ENCODE results near the gene SCP2. TPM values are rescaled to one million over a fixed set of nuclear protein-coding genes. Genes with fewer than 3 reads are reported as not detected.

Gene SCP2
- total RNA-seq, 1 experiment from 2014 or later: 97.5 TPM

GRCh38 chr1:52952112-52952511, 25.0 kb downstream of the SCP2 start:
- Histone ChIP-seq H3K27ac (ENCODE audit: low read length) (no peak overlapping the region), H3K9ac (ENCODE audit: low read length) (no peak overlapping the region), H3K9me3 (ENCODE audit: low read length) (no peaks in the 10 kb centered on the region), H3K9me2 (replicated peaks; ENCODE audit: low read length) (no peaks in the 10 kb centered on the region), H3K27me3 (ENCODE audit: low read length) (no peaks in the 10 kb centered on the region), H3K4me2 (ENCODE audit: low read length) (no peak overlapping the region), H2AFZ (ENCODE audit: low read length) (no peak overlapping the region), H3K4me1 (ENCODE audit: insufficient read depth, low read length) (peaks cover 6% of the 10 kb centered on the region; the same call in 1 of the 2 replicates), H3K36me3 (ENCODE audit: low read depth, low read length) (peaks cover 6% of the 10 kb centered on the region), H3K4me3 (ENCODE audit: low read length) (no peak overlapping the region), H3K79me2 (ENCODE audit: low read length) (no peaks in the 10 kb centered on the region), H3F3A (ENCODE audit: low read length, unreplicated experiment) (no peaks in the 10 kb centered on the region), H4K20me1 (ENCODE audit: low read length) (no peaks in the 10 kb centered on the region)
- intact Hi-C loops (cut with micrococcal nuclease): no loop called here
- TF ChIP-seq CTCF (conservative IDR thresholded peaks at IDR 0.05; ENCODE audit: low read depth, low read length): no peak
- no peak for TF ChIP-seq EZH2phosphoT487 (IDR thresholded peaks at IDR 0.05; ENCODE audit: borderline replicate concordance, low read length)
- no peak for ATAC-seq
- POLR2A ChIA-PET (ENCODE audit: unreplicated experiment): no interaction called here
- CTCF ChIA-PET: no interaction called here
- no TSS peak for BruUV-seq (replicated peaks)
- DNase-seq: no peak

GRCh38 chr1:52955129-52955970, 28.3 kb downstream of the SCP2 start:
- H3F3A ChIP-seq (ENCODE audit: low read length, unreplicated experiment): no peaks in the 10 kb centered on the region
- H3K9ac ChIP-seq (ENCODE audit: low read length): no peak overlapping the region
- TF ChIP-seq EZH2phosphoT487 (IDR thresholded peaks at IDR 0.05; ENCODE audit: borderline replicate concordance, low read length) (no peak), CTCF (conservative IDR thresholded peaks at IDR 0.05; ENCODE audit: low read depth, low read length) (no peak), EZH2 (IDR thresholded peaks at IDR 0.05; ENCODE audit: low read length, unreplicated experiment) (no peak)
- no peaks in the 10 kb centered on the region for H4K20me1 ChIP-seq (ENCODE audit: low read length)
- no peaks in the 10 kb centered on the region for H3K9me2 ChIP-seq (replicated peaks; ENCODE audit: low read length)
- H3K27ac ChIP-seq (ENCODE audit: low read length): no peak overlapping the region
- no peaks in the 10 kb centered on the region for H3K79me2 ChIP-seq (ENCODE audit: low read length)
- H3K4me3 ChIP-seq (ENCODE audit: low read length): no peak overlapping the region
- BruUV-seq (replicated peaks): no TSS peak
- DNase-seq: peak; percentile 33
- H3K9me3 ChIP-seq (ENCODE audit: low read length): no peaks in the 10 kb centered on the region
- peaks cover 2% of the 10 kb centered on the region; the same call in 1 of the 2 replicates for H3K36me3 ChIP-seq (ENCODE audit: low read depth, low read length)
- no peak for ATAC-seq
- H3K4me1 ChIP-seq (ENCODE audit: insufficient read depth, low read length): peaks cover 6% of the 10 kb centered on the region; the same call in 1 of the 2 replicates
- intact Hi-C loops (cut with micrococcal nuclease): no loop called here
- no peak overlapping the region for H2AFZ ChIP-seq (ENCODE audit: low read length)
- no peak overlapping the region for H3K4me2 ChIP-seq (ENCODE audit: low read length)
- ChIA-PET CTCF (interaction anchor here (0.7 kb wide), 1 partner anchor 205 kb away, joined by 3 read pairs; no protein-coding TSS in a partner anchor), POLR2A (ENCODE audit: unreplicated experiment) (no interaction called here)
- H3K27me3 ChIP-seq (ENCODE audit: low read length): no peaks in the 10 kb centered on the region

DNA sequence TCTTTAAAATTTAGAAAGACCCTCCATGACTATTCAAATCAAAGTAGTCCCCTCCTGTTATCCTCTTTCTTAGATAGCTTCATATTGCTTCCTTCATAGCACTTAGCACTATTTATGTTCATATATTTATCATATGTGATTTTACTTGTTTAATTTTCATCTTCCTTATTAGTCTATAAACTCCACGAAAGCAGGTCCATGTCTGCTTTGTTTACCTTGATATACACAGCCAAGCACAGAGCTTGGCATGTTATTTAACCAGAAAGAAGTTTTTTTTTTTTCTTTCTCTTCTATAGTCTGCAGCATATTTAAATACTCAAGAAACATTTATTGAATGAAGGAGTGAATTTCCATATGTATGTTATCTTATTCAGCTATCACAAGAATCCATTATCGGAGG, 36.0 kb downstream of the SCP2 start:
- H3K36me3 ChIP-seq (ENCODE audit: low read depth, low read length): no peaks in the 10 kb centered on the region
- H3K9me3 ChIP-seq (ENCODE audit: low read length): no peaks in the 10 kb centered on the region
- H2AFZ ChIP-seq (ENCODE audit: low read length): no peak overlapping the region
- no peak overlapping the region for H3K9ac ChIP-seq (ENCODE audit: low read length)
- intact Hi-C loops (cut with micrococcal nuclease): no loop called here
- no peaks in the 10 kb centered on the region for H3K9me2 ChIP-seq (replicated peaks; ENCODE audit: low read length)
- H4K20me1 ChIP-seq (ENCODE audit: low read length): no peaks in the 10 kb centered on the region
- no peaks in the 10 kb centered on the region for H3K79me2 ChIP-seq (ENCODE audit: low read length)
- H3K4me2 ChIP-seq (ENCODE audit: low read length): no peak overlapping the region
- no TSS peak for BruUV-seq (replicated peaks)
- no peaks in the 10 kb centered on the region for H3K4me1 ChIP-seq (ENCODE audit: insufficient read depth, low read length)
- DNase-seq (no peak), ATAC-seq (no peak)
- POLR2A ChIA-PET (ENCODE audit: unreplicated experiment): no interaction called here
- H3K4me3 ChIP-seq (ENCODE audit: low read length): no peak overlapping the region
- H3K27me3 ChIP-seq (ENCODE audit: low read length): no peaks in the 10 kb centered on the region
- H3K27ac ChIP-seq (ENCODE audit: low read length): no peak overlapping the region
- CTCF ChIA-PET: no interaction called here
- H3F3A ChIP-seq (ENCODE audit: low read length, unreplicated experiment): no peaks in the 10 kb centered on the region
- no peak for TF ChIP-seq EZH2phosphoT487 (IDR thresholded peaks at IDR 0.05; ENCODE audit: borderline replicate concordance, low read length)
- TF ChIP-seq CTCF (conservative IDR thresholded peaks at IDR 0.05; ENCODE audit: low read depth, low read length): no peak
- no peak for TF ChIP-seq EZH2 (IDR thresholded peaks at IDR 0.05; ENCODE audit: low read length, unreplicated experiment)

Data from PC-3 (cell line).